ENCODE measurements around the gene AKAP1. TPM values are rescaled to one million over a fixed set of nuclear protein-coding genes. Genes with fewer than 3 reads are reported as not detected.

AKAP1 gene
- polyA plus RNA-seq, 3 donors = 5.6 to 14.6 (median 6.8) TPM

- Mint-ChIP-seq H3K4me1 (peaks cover 16% of the 10 kb centered on the region), H3K9me3 (no peaks in the 10 kb centered on the region), H3K4me3 (no peak overlapping the region), H3K27ac (no peak overlapping the region), H3K27me3 (ENCODE audit: low read depth in 3 of 3) (peaks cover 5 to 12% (median 7%) of the 10 kb centered on the region in 3 donors), H3K36me3 (no peaks in the 10 kb centered on the region)
- Histone ChIP-seq H3K79me2 (ENCODE audit: insufficient read depth, low read length) (no peaks in the 10 kb centered on the region), H3K4me2 (replicated peaks; ENCODE audit: extremely low read depth, low read length, poor library complexity, severe bottlenecking) (no peak overlapping the region), H4K20me1 (ENCODE audit: insufficient read depth, low read length) (no peaks in the 10 kb centered on the region), H3K9ac (ENCODE audit: insufficient read depth, low read length, poor library complexity, severe bottlenecking) (no peak overlapping the region), H3K4me1 (ENCODE audit: control insufficient read depth in 1 of 2, insufficient read depth in 2 of 2, low read length in 2 of 2) (peaks cover 4 to 9% of the 10 kb centered on the region in 2 donors), H3K9me3 (replicated peaks in 1 of 2; ENCODE audit: control insufficient read depth in 1 of 2, insufficient read depth in 1 of 2, low read length in 2 of 2) (no peaks in the 10 kb centered on the region), H3K36me3 (replicated peaks in 1 of 2; ENCODE audit: control insufficient read depth in 1 of 2, insufficient read depth in 2 of 2, low read length in 2 of 2) (no peaks in the 10 kb centered on the region), H3K27me3 (ENCODE audit: control insufficient read depth in 2 of 2, insufficient read depth in 2 of 2, low read length in 2 of 2) (no peaks in the 10 kb centered on the region), H3K4me3 (replicated peaks in 1 of 3; ENCODE audit: low read depth in 2 of 3, low read length in 3 of 3) (no peak overlapping the region), H2AFZ (ENCODE audit: insufficient read depth, low read depth, low read length, poor library complexity, severe bottlenecking) (no peak overlapping the region), H3K27ac (ENCODE audit: low read depth in 1 of 2, low read length in 2 of 2) (no peak overlapping the region)
- intact Hi-C loops (cut with micrococcal nuclease) = loop anchor here (10.0 kb wide), 2 partner anchors 536 to 976 kb away; no protein-coding TSS in a partner anchor
- no peak for DNase-seq
- TF ChIP-seq CTCF (IDR thresholded peaks at IDR 0.05) = no peak
- 82% methylated on average over 4 of the region's 6 CpGs for WGBS (ENCODE audit: insufficient coverage)
Observed at GRCh38 chr17:57138956-57139576, 54.0 kb downstream of the AKAP1 start.

- no peaks in the 10 kb centered on the region for H3K36me3 ChIP-seq (replicated peaks in 1 of 2; ENCODE audit: control insufficient read depth in 1 of 2, insufficient read depth in 2 of 2, low read length in 2 of 2)
- no peaks in the 10 kb centered on the region for H3K9me3 Mint-ChIP-seq
- 94% methylated on average over 5 of the region's 8 CpGs for WGBS (ENCODE audit: insufficient coverage)
- no peak overlapping the region for H3K4me3 Mint-ChIP-seq
- peaks cover 4 to 9% of the 10 kb centered on the region in 2 donors for H3K4me1 ChIP-seq (ENCODE audit: control insufficient read depth in 1 of 2, insufficient read depth in 2 of 2, low read length in 2 of 2)
- no peak overlapping the region for H3K4me3 ChIP-seq (replicated peaks in 1 of 3; ENCODE audit: low read depth in 2 of 3, low read length in 3 of 3)
- no peaks in the 10 kb centered on the region for H4K20me1 ChIP-seq (ENCODE audit: insufficient read depth, low read length)
- peaks cover 5 to 12% (median 5%) of the 10 kb centered on the region in 3 donors for H3K27me3 Mint-ChIP-seq (ENCODE audit: low read depth in 3 of 3)
- no peaks in the 10 kb centered on the region for H3K27me3 ChIP-seq (ENCODE audit: control insufficient read depth in 2 of 2, insufficient read depth in 2 of 2, low read length in 2 of 2)
- H3K9ac ChIP-seq (ENCODE audit: insufficient read depth, low read length, poor library complexity, severe bottlenecking) = no peak overlapping the region
- DNase-seq = no peak
- no peaks in the 10 kb centered on the region for H3K79me2 ChIP-seq (ENCODE audit: insufficient read depth, low read length)
- no peak overlapping the region for H3K27ac ChIP-seq (ENCODE audit: low read depth in 1 of 2, low read length in 2 of 2)
- no peaks in the 10 kb centered on the region for H3K36me3 Mint-ChIP-seq
- peaks cover 16% of the 10 kb centered on the region for H3K4me1 Mint-ChIP-seq
- H3K27ac Mint-ChIP-seq = no peak overlapping the region
- TF ChIP-seq CTCF (IDR thresholded peaks at IDR 0.05) = no peak
- H2AFZ ChIP-seq (ENCODE audit: insufficient read depth, low read depth, low read length, poor library complexity, severe bottlenecking) = no peak overlapping the region
- no peaks in the 10 kb centered on the region for H3K9me3 ChIP-seq (replicated peaks in 1 of 2; ENCODE audit: control insufficient read depth in 1 of 2, insufficient read depth in 1 of 2, low read length in 2 of 2)
- intact Hi-C loops (cut with micrococcal nuclease) = no loop called here
- H3K4me2 ChIP-seq (replicated peaks; ENCODE audit: extremely low read depth, low read length, poor library complexity, severe bottlenecking) = no peak overlapping the region
Observed at GRCh38 chr17:57140316-57140715, 55.3 kb downstream of the AKAP1 start.
